Parathyroid adenoma (tissue), 2 donors: ENCODE data around the gene CDX1.

Experiments used
- H2AFZ ChIP-seq: fragments of 300-600 bp; sonication (generic); one replicate; pipeline ENCODE4 v1.7.0; 2017; ENCODE audit warnings: antibody characterized with exemption, mild to moderate bottlenecking
- H3K27ac ChIP-seq: fragments of 300-600 bp; sonication (generic); one replicate; pipeline ENCODE4 v1.7.0; 2017
- H3K27me3 ChIP-seq: fragments of 300-600 bp; sonication (generic); one replicate; pipeline ENCODE4 v1.7.0; 2017; ENCODE audit warnings: low read length; ENCODE audit not compliant: control insufficient read depth, insufficient read depth
- H3K36me3 ChIP-seq: fragments of 300-600 bp; sonication (generic); one replicate; pipeline ENCODE4 v1.7.0; 2017; ENCODE audit warnings: low read length; ENCODE audit not compliant: control insufficient read depth, insufficient read depth
- H3K4me1 ChIP-seq: fragments of 300-600 bp; sonication (generic); one replicate; pipeline ENCODE4 v1.7.0; 2017; ENCODE audit warnings: control low read depth
- H3K4me2 ChIP-seq: fragments of 300-600 bp; sonication (generic); one replicate; pipeline ENCODE4 v1.7.0; 2017; ENCODE audit warnings: low read length
- H3K4me3 ChIP-seq: fragments of 300-600 bp; sonication (generic); one replicate; pipeline ENCODE4 v1.7.0; 2017; ENCODE audit warnings: low read depth, low read length
- H3K79me2 ChIP-seq: fragments of 300-600 bp; sonication (generic); one replicate; pipeline ENCODE4 v1.7.0; 2017; ENCODE audit warnings: control low read depth
- H3K9ac ChIP-seq: fragments of 300-600 bp; sonication (generic); one replicate; pipeline ENCODE4 v1.7.0; 2017; ENCODE audit warnings: mild to moderate bottlenecking
- H3K9me3 ChIP-seq: fragments of 300-600 bp; sonication (generic); one replicate; pipeline ENCODE4 v1.7.0; 2017; ENCODE audit warnings: low read length; ENCODE audit not compliant: control insufficient read depth
- CTCF ChIP-seq: fragments of 300-600 bp; sonication (generic); IDR thresholded peaks from one replicate; pipeline ENCODE4 v1.7.0; 2017; ENCODE audit warnings: antibody characterized with exemption, mild to moderate bottlenecking
- donor health status: primary hyperparathyroidism.

Gene CDX1

GRCh38 chr5:150217873-150218692 is 51.5 kb downstream of the CDX1 start:
- Histone ChIP-seq H3K4me1 (no peaks in the 10 kb centered on the region), H3K4me2 (no peak overlapping the region), H3K9ac (no peak overlapping the region), H3K27me3 (no peaks in the 10 kb centered on the region), H2AFZ (no peak overlapping the region), H3K36me3 (no peaks in the 10 kb centered on the region), H3K4me3 (no peak overlapping the region), H3K27ac (no peak overlapping the region), H3K9me3 (no peaks in the 10 kb centered on the region), H3K79me2 (no peaks in the 10 kb centered on the region)
- peak; percentile 90 for TF ChIP-seq CTCF

- Histone ChIP-seq H3K4me2 (no peak overlapping the region), H3K27ac (no peak overlapping the region), H2AFZ (no peak overlapping the region), H3K4me3 (no peak overlapping the region), H3K36me3 (no peaks in the 10 kb centered on the region), H3K9me3 (no peaks in the 10 kb centered on the region), H3K9ac (no peak overlapping the region), H3K4me1 (no peaks in the 10 kb centered on the region), H3K79me2 (no peaks in the 10 kb centered on the region), H3K27me3 (no peaks in the 10 kb centered on the region)
- TF ChIP-seq CTCF = no peak
Observed at GRCh38 chr5:150218693-150219035, 52.1 kb downstream of the CDX1 start.

GRCh38 chr5:150219142-150219541 is 52.6 kb downstream of the CDX1 start:
- no peak overlapping the region for H3K9ac ChIP-seq
- no peaks in the 10 kb centered on the region for H3K79me2 ChIP-seq
- H3K27me3 ChIP-seq = no peaks in the 10 kb centered on the region
- H3K9me3 ChIP-seq = no peaks in the 10 kb centered on the region
- no peak overlapping the region for H3K4me2 ChIP-seq
- no peak overlapping the region for H2AFZ ChIP-seq
- no peaks in the 10 kb centered on the region for H3K4me1 ChIP-seq
- H3K27ac ChIP-seq = no peak overlapping the region
- no peak for TF ChIP-seq CTCF
- H3K4me3 ChIP-seq = no peak overlapping the region
- no peaks in the 10 kb centered on the region for H3K36me3 ChIP-seq

- Histone ChIP-seq H3K4me1 (no peaks in the 10 kb centered on the region), H3K79me2 (no peaks in the 10 kb centered on the region), H3K36me3 (no peaks in the 10 kb centered on the region), H3K9ac (no peak overlapping the region), H2AFZ (no peak overlapping the region), H3K27me3 (no peaks in the 10 kb centered on the region), H3K9me3 (no peaks in the 10 kb centered on the region), H3K4me2 (no peak overlapping the region), H3K27ac (no peak overlapping the region), H3K4me3 (no peak overlapping the region)
- TF ChIP-seq CTCF = no peak
Observed at GRCh38 chr5:150219861-150220260, 53.3 kb downstream of the CDX1 start.

GRCh38 chr5:150221471-150221870 is 54.9 kb downstream of the CDX1 start:
- H3K9me3 ChIP-seq = no peaks in the 10 kb centered on the region
- H3K4me3 ChIP-seq = no peak overlapping the region
- H2AFZ ChIP-seq = no peak overlapping the region
- H3K36me3 ChIP-seq = no peaks in the 10 kb centered on the region
- no peak overlapping the region for H3K4me2 ChIP-seq
- no peaks in the 10 kb centered on the region for H3K79me2 ChIP-seq
- no peak overlapping the region for H3K27ac ChIP-seq
- H3K9ac ChIP-seq = no peak overlapping the region
- no peak for TF ChIP-seq CTCF
- no peaks in the 10 kb centered on the region for H3K27me3 ChIP-seq
- H3K4me1 ChIP-seq = no peaks in the 10 kb centered on the region
